GM21423 (cell line): Measurements from ENCODE around the gene DPP10.

Source experiments
- ATAC-seq: cut with Tn5 transposase; IDR thresholded peaks from one replicate; pipeline ENCODE4 v1.9.1; 2021; ENCODE audit warnings: mild to moderate bottlenecking, moderate library complexity; ENCODE audit not compliant: unreplicated experiment

The DPP10 gene

GRCh38 chr2:115541814-115542213 lies 1099.4 kb downstream of the DPP10 start:
- no peak for ATAC-seq

GRCh38 chr2:115542331-115542730 lies 1099.9 kb downstream of the DPP10 start:
- ATAC-seq, result no peak

DNA sequence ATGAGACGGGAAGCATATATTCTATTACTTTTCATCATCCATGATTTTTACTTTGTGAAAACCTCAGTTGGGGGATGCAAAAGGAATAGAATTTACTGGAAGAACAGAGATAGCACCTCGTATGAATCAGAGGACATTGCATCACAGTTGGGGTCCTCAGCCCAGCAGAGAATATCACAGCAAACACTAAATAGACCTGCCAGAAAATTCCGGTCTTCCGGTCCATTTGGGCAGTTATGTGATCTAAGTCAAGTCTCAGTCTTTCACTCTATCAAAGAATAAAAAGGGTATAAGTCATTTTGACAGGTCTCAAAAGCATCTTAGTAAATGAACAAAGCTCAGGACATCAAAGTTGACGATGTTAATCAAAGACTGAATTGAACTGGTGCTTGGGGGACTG lies 1100.6 kb downstream of the DPP10 start:
- ATAC-seq, result no peak

DNA sequence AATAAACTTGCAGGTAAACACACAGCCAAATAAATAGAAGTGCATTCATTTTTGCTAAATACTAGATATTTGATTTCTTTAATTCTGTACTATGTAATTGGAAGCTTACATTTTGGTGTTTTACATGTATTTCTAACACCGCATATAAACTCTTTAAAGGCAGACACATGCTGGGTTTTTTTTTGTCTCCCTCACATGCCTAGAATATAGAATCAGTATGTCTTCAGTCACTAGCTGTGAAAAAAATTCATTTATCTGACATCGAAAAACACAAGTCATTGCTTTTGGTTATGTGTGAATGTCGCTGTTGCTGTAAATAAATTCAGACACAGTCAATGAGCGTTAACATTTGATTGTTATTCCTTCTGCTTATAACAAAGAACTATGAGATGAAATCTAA lies 1101.0 kb downstream of the DPP10 start:
- ATAC-seq, result no peak

- no peak for ATAC-seq
Observed at GRCh38 chr2:115549611-115550130, 1107.2 kb downstream of the DPP10 start.

DNA sequence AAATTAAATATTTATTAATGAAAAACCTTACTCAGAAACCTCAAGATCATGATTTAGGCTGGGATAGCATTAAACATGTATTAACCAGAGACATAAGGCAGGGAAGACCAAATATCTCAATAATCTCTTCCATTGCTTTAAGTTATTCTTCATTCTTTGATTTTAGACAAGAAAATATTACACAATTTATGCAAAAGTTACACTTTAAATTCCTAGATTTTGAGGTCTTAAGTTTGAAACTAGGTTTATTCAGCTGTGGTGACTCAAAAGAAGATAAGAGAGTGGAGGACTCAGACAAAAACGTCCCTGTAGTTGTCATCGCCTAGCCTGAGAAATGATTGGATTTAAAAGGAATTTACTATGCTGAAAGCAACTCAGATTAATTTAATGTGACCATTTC lies 1110.3 kb downstream of the DPP10 start:
- ATAC-seq, result no peak

GRCh38 chr2:115554153-115554552 lies 1111.7 kb downstream of the DPP10 start:
- no peak for ATAC-seq

GRCh38 chr2:115558725-115559124 lies 1116.3 kb downstream of the DPP10 start:
- no peak for ATAC-seq

GRCh38 chr2:115560666-115561065 lies 1118.2 kb downstream of the DPP10 start:
- no peak for ATAC-seq

- ATAC-seq, result no peak
Observed at GRCh38 chr2:115568643-115569042, 1126.2 kb downstream of the DPP10 start.

DNA sequence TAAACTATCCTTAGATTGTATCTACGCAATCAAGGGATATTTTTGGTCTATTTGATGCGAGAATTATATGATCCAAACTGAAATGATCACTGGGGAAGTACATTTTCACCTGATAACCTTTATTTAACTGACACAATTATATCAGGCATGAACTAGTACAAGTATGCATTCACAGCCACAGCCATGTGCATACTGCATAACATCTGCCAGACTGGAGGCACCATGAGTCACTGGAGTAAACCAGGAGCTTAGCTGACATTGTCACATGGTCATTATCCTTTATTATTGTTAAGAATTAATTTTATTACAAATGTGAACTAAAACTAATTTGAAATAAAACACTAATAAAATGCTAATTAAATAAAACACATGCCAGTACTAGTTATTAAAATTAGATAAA lies 1127.1 kb downstream of the DPP10 start:
- ATAC-seq, result no peak

DNA sequence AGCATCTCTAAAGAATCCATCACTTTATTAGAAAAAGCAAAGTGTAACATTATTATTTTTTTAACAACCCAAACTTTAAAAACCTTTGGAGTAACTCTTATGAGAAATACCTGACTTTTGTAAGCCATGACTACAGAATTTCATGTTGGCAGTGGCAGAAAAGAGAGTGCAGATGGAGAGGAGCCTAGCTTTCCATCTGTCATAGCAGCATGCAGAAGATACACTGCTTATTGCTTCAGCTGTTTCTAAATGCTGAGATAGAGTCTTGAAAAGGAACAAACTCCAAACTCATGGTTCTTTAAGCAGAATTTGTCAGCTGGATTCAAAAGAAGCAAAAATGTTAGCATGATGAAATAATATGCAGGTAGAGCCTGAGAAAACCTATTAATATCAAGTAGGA lies 1130.3 kb downstream of the DPP10 start:
- ATAC-seq, result no peak

DNA sequence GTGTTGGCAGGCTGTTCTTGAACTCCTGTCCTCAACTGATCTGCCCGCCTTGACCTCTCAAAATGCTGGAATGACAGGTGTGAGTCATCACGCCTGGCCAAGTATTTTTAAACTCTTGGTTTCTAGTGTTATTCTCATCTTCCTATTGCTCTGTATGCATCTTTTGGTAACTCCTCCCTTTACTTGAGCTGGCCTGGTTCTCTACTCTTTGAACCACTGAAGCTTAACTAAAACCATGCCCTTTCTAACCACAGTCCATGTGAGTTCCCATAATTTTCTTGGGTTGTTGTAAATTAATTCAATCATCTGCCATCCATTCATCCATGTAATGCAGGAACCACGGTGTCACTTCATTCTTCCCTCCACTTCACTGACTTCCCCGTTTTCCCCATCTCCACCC lies 1131.3 kb downstream of the DPP10 start:
- no peak for ATAC-seq

- ATAC-seq, result no peak
Observed at GRCh38 chr2:115574667-115575066, 1132.2 kb downstream of the DPP10 start.

DNA sequence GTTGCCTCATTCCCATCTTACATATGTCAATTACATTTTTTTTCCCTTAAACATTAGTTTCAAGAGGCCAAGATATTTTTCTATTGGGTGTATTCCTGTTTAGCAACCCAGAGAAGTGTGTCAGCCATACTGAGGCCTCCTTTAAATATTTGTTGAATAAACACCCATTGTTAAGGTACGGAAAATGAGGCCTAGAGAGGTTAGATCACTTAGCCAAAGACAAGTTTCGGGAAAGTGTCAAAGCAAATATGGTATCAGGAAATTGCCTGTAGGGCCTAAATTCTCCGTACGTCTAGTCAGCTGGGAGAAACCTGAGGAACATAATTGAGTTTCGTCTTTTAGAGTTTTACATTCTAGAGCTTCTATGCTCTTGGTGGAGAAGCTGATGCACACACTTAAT lies 1138.3 kb downstream of the DPP10 start:
- ATAC-seq, result no peak

- no peak for ATAC-seq
Observed at GRCh38 chr2:115584507-115584906, 1142.1 kb downstream of the DPP10 start.

DNA sequence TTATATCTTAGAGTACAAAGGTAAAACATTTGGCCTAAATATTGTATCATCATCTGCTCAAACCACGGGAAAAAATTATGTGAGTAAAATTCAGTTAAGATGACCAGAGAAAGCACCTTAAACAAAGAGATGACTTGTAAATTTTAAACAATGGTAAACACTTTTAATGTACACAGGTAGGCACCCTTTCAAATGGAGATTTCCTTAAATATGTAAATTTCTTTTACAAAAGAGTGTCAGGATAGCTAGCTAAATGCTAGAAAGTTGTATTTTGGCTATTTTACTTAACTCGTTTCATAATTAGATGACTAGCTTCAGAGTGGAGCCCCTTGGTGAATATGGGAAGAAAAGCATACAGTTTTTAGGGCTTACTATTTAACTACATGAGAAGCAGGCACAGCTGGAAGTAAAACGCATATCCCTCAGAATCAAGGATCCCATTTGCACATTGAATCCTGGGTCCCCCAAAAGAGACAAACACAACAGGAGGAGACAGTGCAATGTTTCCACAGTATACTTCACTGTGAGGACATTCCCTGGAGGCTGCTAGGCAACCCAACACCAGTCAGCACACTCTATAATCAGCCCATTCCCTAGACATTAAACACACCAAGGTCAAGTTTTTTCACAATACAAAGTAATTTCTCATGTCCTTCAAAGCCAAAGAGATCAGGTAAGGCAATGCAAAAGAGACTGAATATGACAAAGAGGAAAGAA lies 1154.4 kb downstream of the DPP10 start:
- ATAC-seq, result no peak

GRCh38 chr2:115603285-115603684 lies 1160.8 kb downstream of the DPP10 start:
- ATAC-seq, result no peak

DNA sequence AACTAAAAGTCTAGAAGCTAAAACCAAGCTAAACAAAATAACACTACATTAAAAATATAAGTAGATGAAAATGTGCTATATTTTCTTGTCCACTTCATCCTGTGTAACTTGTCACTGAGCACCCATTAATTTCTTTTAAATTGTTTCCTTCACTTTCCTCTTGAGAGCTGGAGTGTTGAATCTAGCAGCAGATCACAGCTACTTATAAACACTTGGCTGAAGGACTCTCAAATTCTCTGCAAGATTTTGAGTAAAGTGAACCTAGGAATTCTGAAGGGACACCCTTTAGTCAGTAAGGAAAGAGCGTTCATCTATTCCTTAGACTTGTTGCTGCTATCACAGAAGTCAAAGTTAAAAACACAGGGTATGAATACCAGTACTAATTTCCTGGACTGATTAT lies 1163.9 kb downstream of the DPP10 start:
- ATAC-seq, result no peak

DNA sequence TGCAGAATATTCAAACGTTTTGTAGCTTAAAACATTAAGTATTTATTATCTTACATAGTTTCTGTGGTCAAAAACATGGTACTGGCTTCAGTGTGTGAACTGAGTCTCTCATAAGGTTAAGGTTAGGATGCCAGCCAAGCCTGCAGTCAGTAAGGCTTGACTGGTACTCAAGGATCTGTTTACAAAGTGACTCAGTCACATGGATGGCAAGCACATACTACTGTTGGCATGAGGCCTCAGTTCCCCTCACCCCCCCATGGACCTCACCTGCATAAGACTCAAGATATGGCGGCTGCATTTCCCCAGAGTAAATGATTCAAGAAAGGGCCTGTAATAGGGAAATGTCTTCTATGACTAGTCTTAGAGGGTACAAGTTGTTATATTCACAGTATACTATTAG lies 1167.5 kb downstream of the DPP10 start:
- no peak for ATAC-seq

GRCh38 chr2:115610888-115611287 lies 1168.4 kb downstream of the DPP10 start:
- no peak for ATAC-seq

DNA sequence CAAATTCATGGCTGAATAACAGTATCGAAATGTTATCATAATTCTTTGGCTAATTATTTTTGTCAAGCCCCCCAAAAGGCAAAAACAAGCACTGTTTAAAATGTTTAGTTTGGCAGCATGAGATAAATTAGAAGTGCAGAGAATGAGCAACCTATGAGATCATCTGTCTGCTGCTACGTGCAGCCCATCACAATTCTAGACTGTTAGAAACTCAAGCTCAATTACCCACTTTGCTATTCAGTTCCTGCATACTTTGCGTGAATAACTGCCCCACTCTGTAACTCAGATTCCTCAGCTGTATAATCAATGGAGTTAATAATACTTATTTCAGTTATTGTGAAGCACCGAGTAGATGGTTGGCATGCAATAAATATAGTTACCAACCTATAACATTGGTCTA lies 1181.9 kb downstream of the DPP10 start:
- ATAC-seq, result no peak

- no peak for ATAC-seq
Observed at GRCh38 chr2:115634578-115634977, 1192.1 kb downstream of the DPP10 start.
